K562 (cell line): ENCODE data around the gene DNAJC15. TPM values are rescaled to one million over a fixed set of nuclear protein-coding genes. Genes with fewer than 3 reads are reported as not detected.

ENCODE experiments used
- ATAC-seq: fragments of 200-7000 bp; cut with Tn5 transposase; 3 replicates; pipeline ENCODE4 v1.9.1; 2020; ENCODE audit warnings: moderate library complexity
- BruUV-seq: library from RNA; stranded (reverse); fragments of 400-500 nt; replicated peaks from 2 replicates; lab custom pipeline; 2021; lab: Mats Ljungman, UMichigan
- CTCF ChIA-PET: fragments of 300-600 bp; formaldehyde crosslinking; extraction: SDS; loops from one replicate; lab custom pipeline; 2021; ENCODE audit warnings: low intra/inter-chr PET ratio; lab: Yijun Ruan, JAX
- POLR2A ChIA-PET: fragments of 300-600, 350-650 bp; sonication (Branson Sonifier 250); formaldehyde crosslinking; extraction: SDS; loops from one replicate; lab custom pipeline; 2021; ENCODE audit warnings: antibody characterized with exemption, inconsistent platforms; lab: Yijun Ruan, JAX
- DNase-seq, 4 experiments: peaks; one replicate each; pipeline versions ENCODE4 v3.0.0 to v3.0.0-alpha.2; 2011 to 2018; ENCODE audit warnings: low spot score in 3 of 4, mixed read lengths in 3 of 4; ENCODE audit errors: extremely low read depth in 1 of 4
- FAIRE-seq: peaks from 2 replicates; lab custom pipeline; 2011; peaks lifted over from hg19 to GRCh38; lab: Jason Lieb, UNC
- H2AFZ ChIP-seq: 2 replicates; pipeline ENCODE4 v1.6.0; 2011; ENCODE audit warnings: low read depth, low read length, control low read depth, inconsistent platforms
- H3K27ac ChIP-seq: fragments of 200-600 bp; 3 replicates; pipeline ENCODE4 v1.8.0; 2011; ENCODE audit warnings: low read depth, mild to moderate bottlenecking, control low read depth, inconsistent platforms, low read length, moderate library complexity, mixed read lengths; ENCODE audit errors: extremely low read depth
- H3K27me3 ChIP-seq, 2 experiments: fragments of 300-600 bp in 1 of 2; 2 replicates in 1 of 2; 3 replicates in 1 of 2; pipeline versions ENCODE4 v1.6.0 to v1.8.0; 2011; ENCODE audit warnings: inconsistent platforms in 2 of 2, low read length in 2 of 2, mild to moderate bottlenecking in 1 of 2, mixed read lengths in 1 of 2, moderate library complexity in 1 of 2; ENCODE audit not compliant: control insufficient read depth in 2 of 2, insufficient read depth in 2 of 2
- H3K36me3 ChIP-seq: fragments of 300-600 bp; 3 replicates; pipeline ENCODE4 v1.8.0; 2011; ENCODE audit warnings: mild to moderate bottlenecking, low read length, inconsistent platforms; ENCODE audit not compliant: control insufficient read depth, insufficient read depth
- H3K4me1 ChIP-seq, 2 experiments: fragments of 200-600 bp in 1 of 2; replicated peaks in 1 of 2; 2 replicates in 1 of 2; 3 replicates in 1 of 2; pipeline versions ENCODE4 v1.5.1 to v1.8.0; 2011; ENCODE audit warnings: inconsistent platforms in 2 of 2, low read length in 2 of 2, mild to moderate bottlenecking in 1 of 2, mixed read lengths in 1 of 2, moderate library complexity in 1 of 2; ENCODE audit not compliant: control insufficient read depth in 2 of 2, insufficient read depth in 2 of 2
- H3K4me2 ChIP-seq: 2 replicates; pipeline ENCODE4 v1.6.1; 2011; ENCODE audit warnings: low read length, control low read depth, inconsistent platforms, mixed read lengths; ENCODE audit not compliant: insufficient read depth
- H3K4me3 ChIP-seq: fragments of 200-600 bp; sonication (generic), shearing (Covaris generic); 2 replicates; pipeline ENCODE4 v1.5.1; 2016; ENCODE audit warnings: control low read depth, inconsistent platforms
- H3K79me2 ChIP-seq: fragments of 200-600 bp; 3 replicates; pipeline ENCODE4 v1.8.0; 2011; ENCODE audit warnings: low read length, inconsistent platforms; ENCODE audit not compliant: control insufficient read depth, insufficient read depth
- H3K9ac ChIP-seq, 2 experiments: 2 replicates each; pipeline versions ENCODE4 v1.6.0 to v1.6.1; 2011; ENCODE audit warnings: low read depth in 2 of 2, low read length in 2 of 2, control low read depth in 1 of 2, inconsistent platforms in 1 of 2, mild to moderate bottlenecking in 1 of 2, mixed read lengths in 1 of 2; ENCODE audit not compliant: insufficient read depth in 1 of 2
- H3K9me1 ChIP-seq: one replicate; pipeline ENCODE4 v1.6.0; 2011; ENCODE audit warnings: inconsistent platforms, mild to moderate bottlenecking, low read length, moderate library complexity; ENCODE audit not compliant: control insufficient read depth, insufficient read depth
- H3K9me3 ChIP-seq: replicated peaks from 2 replicates; pipeline ENCODE4 v1.5.1; 2011; ENCODE audit warnings: low read depth, low read length, inconsistent platforms; ENCODE audit not compliant: control insufficient read depth, insufficient read depth
- H4K20me1 ChIP-seq: replicated peaks from 2 replicates; pipeline ENCODE4 v1.6.1; 2011; ENCODE audit warnings: low read length, inconsistent platforms, mixed read lengths; ENCODE audit not compliant: control insufficient read depth, insufficient read depth
- BACH1 ChIP-seq: fragments of 200-800 bp; sonication (Bioruptor generic); IDR thresholded peaks from 2 replicates; pipeline ENCODE4 v1.6.1; 2016; ENCODE audit warnings: missing genetic modification characterization, missing compliant biosample characterization
- BRCA1 ChIP-seq, 2 experiments: fragments of 450-650 bp in 1 of 2; sonication (generic) in 1 of 2; formaldehyde crosslinking in 1 of 2; IDR thresholded peaks; 2 replicates each; pipeline versions ENCODE4 v1.5.0 to v1.6.1; 2017 to 2020; ENCODE audit warnings: mild to moderate bottlenecking in 1 of 2, missing genetic modification reagents in 1 of 2
- ERF ChIP-seq: fragments of 450-650 bp; formaldehyde crosslinking; IDR thresholded peaks from 2 replicates; pipeline ENCODE4 v1.4.0; 2020; ENCODE audit warnings: mild to moderate bottlenecking, mixed read lengths
- GABPB2 ChIP-seq: fragments of 250-450 bp; sonication (Bioruptor Pico); conservative IDR thresholded peaks from 2 replicates; pipeline ENCODE4 v1.5.1; 2021; ENCODE audit warnings: mild to moderate bottlenecking
- IFI16 ChIP-seq: fragments of 250-450 bp; sonication (Bioruptor Pico); IDR thresholded peaks from 2 replicates; pipeline ENCODE4 v2.1.2; 2022; ENCODE audit warnings: mild to moderate bottlenecking, inconsistent platforms
- NR2C2 ChIP-seq, 2 experiments: fragments of 200-800 bp in 1 of 2; sonication (Bioruptor generic) in 1 of 2; sonication (generic) in 1 of 2; formaldehyde crosslinking in 1 of 2; IDR thresholded peaks; 2 replicates each; pipeline versions ENCODE4 v1.6.1 to v1.8.0; 2016 to 2022; ENCODE audit warnings: mild to moderate bottlenecking in 1 of 2, missing compliant biosample characterization in 1 of 2, missing genetic modification characterization in 1 of 2, missing genetic modification reagents in 1 of 2
- PHB2 ChIP-seq: fragments of 450-650 bp; IDR thresholded peaks from 2 replicates; pipeline ENCODE4 v1.6.1; 2017; ENCODE audit warnings: low read depth
- PHF21A ChIP-seq: fragments of 450-650 bp; IDR thresholded peaks from 2 replicates; pipeline ENCODE4 v1.6.1; 2017; ENCODE audit warnings: low read depth, borderline replicate concordance
- PPARD ChIP-seq: fragments of 250-450 bp; sonication (Bioruptor Pico); IDR thresholded peaks from 2 replicates; pipeline ENCODE4 v1.8.0; 2022; ENCODE audit warnings: inconsistent platforms, mild to moderate bottlenecking, moderate library complexity
- RFX7 ChIP-seq: fragments of 250-450 bp; sonication (Bioruptor Pico); IDR thresholded peaks from 2 replicates; pipeline ENCODE4 v1.5.1; 2021; ENCODE audit warnings: mild to moderate bottlenecking
- SETDB1 ChIP-seq: IDR thresholded peaks from one replicate; pipeline ENCODE4 v1.6.1; 2012; ENCODE audit warnings: low read length, control low read depth, inconsistent platforms
- SLC30A9 ChIP-seq: fragments of 250-450 bp; sonication (Bioruptor Pico); IDR thresholded peaks from 2 replicates; pipeline ENCODE4 v1.8.0; 2022; ENCODE audit warnings: mild to moderate bottlenecking, moderate library complexity
- TBL1XR1 ChIP-seq, 2 experiments: IDR thresholded peaks; 2 replicates each; pipeline ENCODE4 v1.6.1; 2012; ENCODE audit warnings: improper control_type of control experiment in 2 of 2, low read length in 2 of 2, mild to moderate bottlenecking in 1 of 2
- ZBTB8A ChIP-seq: fragments of 450-650 bp; IDR thresholded peaks from 2 replicates; pipeline ENCODE4 v1.6.1; 2018; ENCODE audit warnings: mild to moderate bottlenecking, moderate library complexity; ENCODE audit not compliant: partially characterized antibody
- ZKSCAN3 ChIP-seq: fragments of 250-450 bp; sonication (Bioruptor Pico); IDR thresholded peaks from 2 replicates; pipeline ENCODE4 v1.4.0; 2020
- ZNF347 ChIP-seq: fragments of 450-650 bp; formaldehyde crosslinking; IDR thresholded peaks from 2 replicates; pipeline ENCODE4 v1.4.0; 2020; ENCODE audit warnings: low read depth, mild to moderate bottlenecking, moderate library complexity
- ZNF586 ChIP-seq: fragments of 450-650 bp; formaldehyde crosslinking; conservative IDR thresholded peaks from 2 replicates; pipeline ENCODE4 v1.4.0; 2020; ENCODE audit warnings: mild to moderate bottlenecking, moderate library complexity
- ZNF717 ChIP-seq: fragments of 250-450 bp; sonication (Bioruptor Pico); IDR thresholded peaks from 2 replicates; pipeline ENCODE4 v1.5.0; 2021
- WGBS: fragments of 100-300 bp; shearing (Covaris generic); methylation state at CpG from one replicate; pipeline ENCODE4 v1.1.6; 2016; ENCODE audit warnings: low coverage, mixed read lengths; ENCODE audit not compliant: insufficient coverage; ENCODE audit errors: missing lambda C conversion rate; 5-methylcytosine and 5-hydroxymethylcytosine counted together
- in situ Hi-C: fragments of 300-500 bp; cut with MboI; formaldehyde crosslinking; loops from 4 replicates; pipeline ENCODE4 v1.15.0; 2018; ENCODE audit warnings: inconsistent platforms, mixed read lengths
- intact Hi-C: fragments of 100-400 bp; cut with micrococcal nuclease; formaldehyde crosslinking; loops from 2 replicates; pipeline ENCODE4 v1.14.2; 2022
- polyA plus RNA-seq, 8 experiments: library from polyadenylated mRNA; depleted of rRNA in 4 of 8; stranded (reverse) in 5 of 8; unstranded in 3 of 8; fragments of >200 nt; fragmentation: Nextera tagmentation in 2 of 8; fragmentation: Illumina TruSeq in 1 of 8; extraction: Ambion mirVana in 2 of 8; extraction: Trizol in 1 of 8; gene quantifications; 2 replicates each; pipeline versions ENCODE4 v1.2.1 to v1.2.3, GENCODE V29; 2011 to 2014; ENCODE audit warnings: inconsistent platforms in 1 of 8, missing spikeins in 1 of 8
- total RNA-seq, 7 experiments: library from RNA; depleted of rRNA in 6 of 7; stranded (reverse); fragments of >200 nt in 6 of 7; fragmentation: Illumina TruSeq in 2 of 7; extraction: Trizol in 2 of 7; gene quantifications; 2 replicates each; pipeline versions ENCODE4 v1.2.1 to v1.2.3, GENCODE V29; 2011 to 2021; ENCODE audit warnings: low replicate concordance in 1 of 7

DNAJC15 gene
- total and polyA plus RNA-seq, 9 of the 15 experiments (the other 6 are each of a cell fraction or from before 2014, with no cell fraction given) = 0.47 to 3.8 (median 1.0) TPM

DNA sequence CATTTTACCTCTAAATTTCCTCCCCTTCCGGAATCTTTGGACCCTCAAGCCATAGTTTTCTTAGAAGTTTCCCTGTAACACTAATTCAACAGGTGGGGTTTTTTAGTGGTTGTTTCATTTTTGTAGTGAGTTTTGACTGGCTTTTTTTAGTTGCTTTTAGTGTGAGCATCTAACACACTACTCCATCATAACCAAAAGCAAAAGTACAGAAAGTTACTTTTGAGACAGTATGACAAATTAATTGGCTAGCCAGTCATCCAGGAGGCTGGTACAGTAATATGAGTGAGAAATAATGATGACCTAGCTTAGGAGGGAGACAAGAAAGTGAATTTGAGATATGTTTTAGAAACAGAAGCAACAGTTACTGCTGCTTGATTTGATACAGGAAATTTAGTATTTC is 71.5 kb downstream of the DNAJC15 start:
- FAIRE-seq (no peak), ATAC-seq (no peak), DNase-seq (no peak)
- no peak overlapping the region for H3K27ac ChIP-seq
- H3K79me2 ChIP-seq = no peaks in the 10 kb centered on the region
- intact Hi-C loops (no loop called here), in situ Hi-C loops (no loop called here)
- WGBS = 0% methylated on average over 1 of the region's 1 CpG
- no peaks in the 10 kb centered on the region for H3K4me1 ChIP-seq
- no peak overlapping the region for H3K4me3 ChIP-seq
- H2AFZ ChIP-seq = no peak overlapping the region
- no peaks in the 10 kb centered on the region for H4K20me1 ChIP-seq
- no peak overlapping the region for H3K9ac ChIP-seq
- no peaks in the 10 kb centered on the region for H3K36me3 ChIP-seq
- CTCF ChIA-PET = no interaction called here
- no peaks in the 10 kb centered on the region for H3K9me3 ChIP-seq
- TF ChIP-seq PHB2 (no peak), ZNF586 (no peak), BACH1 (no peak), SETDB1 (no peak), ZNF717 (CRISPR knock-in tag) (no peak)
- no peak overlapping the region for H3K4me2 ChIP-seq
- POLR2A ChIA-PET = no interaction called here
- H3K9me1 ChIP-seq = no peaks in the 10 kb centered on the region
- no TSS peak for BruUV-seq
- H3K27me3 ChIP-seq = no peaks in the 10 kb centered on the region

DNA sequence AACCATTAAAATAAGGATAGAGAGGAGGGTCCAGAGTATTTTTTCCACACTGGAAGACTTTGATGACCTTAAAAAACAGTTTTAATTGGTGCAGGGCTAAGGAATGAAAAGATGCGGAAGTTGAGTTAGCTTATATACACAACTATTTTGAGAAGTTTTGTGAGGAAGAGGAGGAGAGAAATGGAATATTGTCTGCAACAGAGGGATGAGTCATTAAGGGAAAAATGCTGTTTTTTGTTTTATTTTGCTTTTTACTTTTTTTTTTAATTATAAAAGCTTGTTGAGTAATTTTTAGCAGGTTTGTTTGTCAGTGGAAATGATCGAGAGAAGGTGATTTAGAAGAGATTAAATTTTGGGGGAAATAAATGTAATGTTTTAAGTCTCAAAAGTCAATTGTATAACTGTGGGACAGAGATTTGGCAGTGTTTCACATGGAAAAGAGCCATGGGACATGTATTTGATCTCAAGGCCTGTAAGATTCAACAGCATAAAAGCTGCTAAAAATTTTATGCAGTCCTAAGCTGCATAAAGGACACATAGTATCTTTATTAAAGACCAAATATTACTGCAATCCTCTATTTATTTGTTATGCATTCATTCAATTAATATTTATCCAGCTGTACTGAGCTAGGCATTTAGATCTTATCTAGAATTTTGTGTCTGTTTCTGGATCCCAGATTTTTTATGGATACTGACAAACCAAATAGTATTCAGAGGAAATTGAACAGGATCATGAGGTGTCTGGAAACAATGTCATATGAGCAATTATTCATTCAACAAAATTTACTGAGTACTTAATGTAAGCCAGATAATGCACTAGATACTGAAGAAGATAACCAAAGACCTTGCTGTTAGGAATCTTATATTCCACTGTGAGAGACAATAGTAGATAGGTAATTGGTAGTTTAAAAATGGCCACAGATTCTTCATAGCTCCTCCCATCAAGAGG is 72.7 kb downstream of the DNAJC15 start:
- no peaks in the 10 kb centered on the region for H3K79me2 ChIP-seq
- in situ Hi-C loops (no loop called here), intact Hi-C loops (no loop called here)
- no peaks in the 10 kb centered on the region for H3K4me1 ChIP-seq
- ChIA-PET POLR2A (no interaction called here), CTCF (no interaction called here)
- no peak overlapping the region for H3K9ac ChIP-seq
- TF ChIP-seq ERF (no peak), NR2C2 (CRISPR knock-in tag; IDR thresholded peaks at IDR 0.05) (no peak), NR2C2 (tag; IDR thresholded peaks at IDR 0.05) (no peak), IFI16 (CRISPR knock-in tag) (no peak), ZBTB8A (no peak), PPARD (CRISPR knock-in tag) (no peak), TBL1XR1 (IDR thresholded peaks at IDR 0.05; ENCODE audit: low read length in 2 of 2) (no peak), SLC30A9 (CRISPR knock-in tag) (no peak), GABPB2 (CRISPR knock-in tag) (no peak), PHF21A (no peak), ZKSCAN3 (CRISPR knock-in tag) (no peak), RFX7 (CRISPR knock-in tag) (no peak), ZNF347 (CRISPR knock-in tag) (no peak), BRCA1 (IDR thresholded peaks at IDR 0.05) (no peak), BRCA1 (CRISPR knock-in tag; IDR thresholded peaks at IDR 0.05) (no peak)
- no peak overlapping the region for H3K4me3 ChIP-seq
- BruUV-seq = no TSS peak
- WGBS = 33% methylated on average over 2 of the region's 2 CpGs
- no peaks in the 10 kb centered on the region for H3K9me3 ChIP-seq
- H3K27me3 ChIP-seq = no peaks in the 10 kb centered on the region
- ATAC-seq (no peak), FAIRE-seq (no peak), DNase-seq (no peak)
- no peak overlapping the region for H2AFZ ChIP-seq
- H3K36me3 ChIP-seq = no peaks in the 10 kb centered on the region
- H3K27ac ChIP-seq = no peak overlapping the region
- H3K4me2 ChIP-seq = no peak overlapping the region
- H4K20me1 ChIP-seq = no peaks in the 10 kb centered on the region
- no peaks in the 10 kb centered on the region for H3K9me1 ChIP-seq
